ENCODE data around the gene KCNIP3.

KCNIP3 gene

DNA sequence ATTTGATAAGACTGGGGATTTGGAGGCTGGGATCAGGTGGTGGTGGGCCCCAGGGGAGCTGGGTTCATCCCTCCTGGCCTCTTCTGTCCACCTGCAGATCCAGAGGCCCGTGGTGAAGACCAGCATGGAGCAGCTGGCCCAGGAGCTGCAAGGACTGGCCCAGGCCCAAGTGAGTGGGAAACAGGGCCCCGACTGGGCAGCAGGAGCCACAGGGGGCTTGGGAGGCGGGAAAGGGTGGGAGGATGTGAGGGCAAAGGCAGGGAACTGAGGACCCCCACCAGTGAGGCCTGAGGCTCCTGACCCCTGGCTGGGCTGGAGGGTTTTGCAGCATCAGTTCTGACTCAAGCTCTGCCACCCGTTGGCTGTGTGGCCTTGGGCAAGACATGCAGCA, 11.6 kb upstream of the KCNIP3 start:
- H3K36me3 ChIP-seq (ENCODE audit: insufficient read depth, low read length): no peaks in the 10 kb centered on the region
- no peaks in the 10 kb centered on the region for H3K4me1 ChIP-seq (ENCODE audit: insufficient read depth, low read length)
- WGBS: 59% methylated on average over 4 of the region's 4 CpGs
- no peaks in the 10 kb centered on the region for H3K27me3 ChIP-seq (ENCODE audit: insufficient read depth, low read length)
- no peak overlapping the region for H3K27ac ChIP-seq (ENCODE audit: low read depth, low read length)
- H3K9me3 ChIP-seq (ENCODE audit: insufficient read depth, low read depth, low read length): 0 out of 2 replicates have a peak, but pooled peaks cover 5% of the 10 kb centered on the region
- no peak overlapping the region for H3K9ac ChIP-seq (ENCODE audit: low read depth, low read length)
- H3K4me3 ChIP-seq (ENCODE audit: low read length): no peak overlapping the region

DNA sequence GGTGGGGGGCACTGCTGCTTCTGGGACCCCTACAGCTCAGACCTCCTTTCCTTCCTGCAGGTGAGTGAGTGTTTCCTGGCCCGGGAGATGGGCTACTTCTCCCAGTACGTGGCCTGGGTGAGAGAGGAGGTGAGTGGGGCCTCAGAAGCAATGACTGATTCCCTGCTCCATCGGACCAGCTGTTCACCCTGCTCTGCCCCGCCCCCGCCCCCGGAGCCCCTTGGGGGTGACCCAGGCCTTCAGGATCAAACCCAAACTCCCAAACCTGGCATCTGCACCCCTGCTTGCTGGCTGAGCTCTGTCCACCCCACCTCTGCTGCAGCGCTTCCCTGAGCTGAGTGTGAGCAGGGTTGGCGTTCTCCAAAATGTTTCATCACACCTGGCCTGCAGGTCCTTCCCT, 9.8 kb upstream of the KCNIP3 start:
- no peak overlapping the region for H3K4me3 ChIP-seq (ENCODE audit: low read length)
- H3K4me1 ChIP-seq (ENCODE audit: insufficient read depth, low read length): no peaks in the 10 kb centered on the region
- H3K36me3 ChIP-seq (ENCODE audit: insufficient read depth, low read length): no peaks in the 10 kb centered on the region
- H3K9ac ChIP-seq (ENCODE audit: low read depth, low read length): no peak overlapping the region
- H3K27ac ChIP-seq (ENCODE audit: low read depth, low read length): no peak overlapping the region
- WGBS: 84% methylated on average over 8 of the region's 8 CpGs
- no peaks in the 10 kb centered on the region for H3K27me3 ChIP-seq (ENCODE audit: insufficient read depth, low read length)
- peaks cover 13% of the 10 kb centered on the region; the same call in 1 of the 2 replicates for H3K9me3 ChIP-seq (ENCODE audit: insufficient read depth, low read depth, low read length)

DNA sequence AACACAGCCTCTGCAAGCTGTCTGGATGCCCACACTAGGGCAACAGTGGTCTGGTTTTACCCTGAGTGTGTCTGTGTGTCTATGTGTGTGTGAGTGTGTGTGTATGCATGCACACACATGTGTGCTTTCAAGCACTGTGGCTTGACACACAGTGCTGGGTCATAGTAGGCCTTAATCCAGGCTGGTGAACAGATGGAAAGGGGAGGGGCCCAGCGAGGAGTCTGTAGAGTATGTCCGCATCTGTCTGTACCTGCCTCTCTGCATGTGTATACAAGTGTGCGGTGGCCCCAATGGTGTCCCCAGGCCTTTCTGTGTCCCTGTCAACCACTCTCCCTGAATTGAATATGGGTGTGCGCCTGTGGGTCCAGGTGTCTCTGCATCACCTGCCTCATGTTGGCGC, 9.3 kb upstream of the KCNIP3 start:
- no peaks in the 10 kb centered on the region for H3K27me3 ChIP-seq (ENCODE audit: insufficient read depth, low read length)

DNA sequence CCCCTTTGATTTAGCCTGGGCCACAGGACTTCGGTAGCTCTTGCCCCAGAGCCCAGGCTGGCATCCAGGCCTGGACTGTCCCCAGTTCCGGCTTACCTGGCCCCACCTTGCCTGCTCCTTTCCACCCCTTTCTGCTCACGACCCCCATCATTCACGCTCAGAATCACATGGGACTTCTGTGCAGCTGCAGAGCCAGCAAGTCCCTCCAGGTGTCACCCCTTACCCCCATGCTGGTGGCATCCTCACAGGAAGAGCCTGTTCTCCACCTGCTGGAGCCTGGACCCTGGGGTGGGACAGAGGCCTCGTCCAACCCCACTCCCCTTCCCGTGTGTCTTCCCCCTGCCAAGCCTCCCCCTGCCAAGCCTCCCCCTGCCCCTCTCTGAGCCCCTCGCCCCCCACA, 7.9 kb upstream of the KCNIP3 start:
- Histone ChIP-seq H3K27me3 (ENCODE audit: insufficient read depth, low read length) (no peaks in the 10 kb centered on the region), H3K9ac (ENCODE audit: low read depth, low read length) (no peak overlapping the region), H3K27ac (ENCODE audit: low read depth, low read length) (no peak overlapping the region), H3K4me3 (ENCODE audit: low read length) (no peak overlapping the region), H3K9me3 (ENCODE audit: insufficient read depth, low read depth, low read length) (peaks cover 13% of the 10 kb centered on the region; the same call in 1 of the 2 replicates), H3K4me1 (ENCODE audit: insufficient read depth, low read length) (no peaks in the 10 kb centered on the region), H3K36me3 (ENCODE audit: insufficient read depth, low read length) (no peaks in the 10 kb centered on the region)
- 63% methylated on average over 7 of the region's 7 CpGs for WGBS

More for the DNA sequence above, 9.3 kb upstream of the KCNIP3 start:
- no peak overlapping the region for H3K27ac ChIP-seq (ENCODE audit: low read depth, low read length)
- H3K9me3 ChIP-seq (ENCODE audit: insufficient read depth, low read depth, low read length): peaks cover 13% of the 10 kb centered on the region; the same call in 1 of the 2 replicates
- WGBS: 95% methylated on average over 5 of the region's 5 CpGs
- no peak overlapping the region for H3K4me3 ChIP-seq (ENCODE audit: low read length)
- no peaks in the 10 kb centered on the region for H3K4me1 ChIP-seq (ENCODE audit: insufficient read depth, low read length)
- H3K9ac ChIP-seq (ENCODE audit: low read depth, low read length): no peak overlapping the region
- H3K36me3 ChIP-seq (ENCODE audit: insufficient read depth, low read length): no peaks in the 10 kb centered on the region

DNA sequence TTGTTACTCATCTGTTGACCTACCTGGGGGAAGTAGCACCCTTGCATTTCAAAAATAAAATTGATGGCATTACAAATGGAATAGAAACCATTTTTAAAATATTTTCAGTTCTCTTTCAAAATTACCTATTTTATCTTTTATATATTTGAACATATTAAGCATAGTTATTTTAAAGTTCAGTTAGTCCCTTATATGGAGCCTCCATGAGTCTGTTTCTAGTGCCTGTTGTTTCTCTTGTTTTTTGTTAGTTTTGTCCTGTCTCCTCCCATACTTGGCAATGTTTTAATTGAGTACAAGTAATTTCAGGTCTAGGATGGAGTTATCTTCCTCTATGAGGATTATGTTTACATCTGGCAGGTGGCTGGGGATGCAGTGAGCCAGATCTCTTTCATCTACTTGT, 5.9 kb upstream of the KCNIP3 start:
- Histone ChIP-seq H3K4me3 (ENCODE audit: low read length) (no peak overlapping the region), H3K36me3 (ENCODE audit: insufficient read depth, low read length) (no peaks in the 10 kb centered on the region), H3K9me3 (ENCODE audit: insufficient read depth, low read depth, low read length) (peaks cover 13% of the 10 kb centered on the region; the same call in 1 of the 2 replicates), H3K9ac (ENCODE audit: low read depth, low read length) (no peak overlapping the region), H3K27ac (ENCODE audit: low read depth, low read length) (no peak overlapping the region), H3K4me1 (ENCODE audit: insufficient read depth, low read length) (no peaks in the 10 kb centered on the region), H3K27me3 (ENCODE audit: insufficient read depth, low read length) (no peaks in the 10 kb centered on the region)

DNA sequence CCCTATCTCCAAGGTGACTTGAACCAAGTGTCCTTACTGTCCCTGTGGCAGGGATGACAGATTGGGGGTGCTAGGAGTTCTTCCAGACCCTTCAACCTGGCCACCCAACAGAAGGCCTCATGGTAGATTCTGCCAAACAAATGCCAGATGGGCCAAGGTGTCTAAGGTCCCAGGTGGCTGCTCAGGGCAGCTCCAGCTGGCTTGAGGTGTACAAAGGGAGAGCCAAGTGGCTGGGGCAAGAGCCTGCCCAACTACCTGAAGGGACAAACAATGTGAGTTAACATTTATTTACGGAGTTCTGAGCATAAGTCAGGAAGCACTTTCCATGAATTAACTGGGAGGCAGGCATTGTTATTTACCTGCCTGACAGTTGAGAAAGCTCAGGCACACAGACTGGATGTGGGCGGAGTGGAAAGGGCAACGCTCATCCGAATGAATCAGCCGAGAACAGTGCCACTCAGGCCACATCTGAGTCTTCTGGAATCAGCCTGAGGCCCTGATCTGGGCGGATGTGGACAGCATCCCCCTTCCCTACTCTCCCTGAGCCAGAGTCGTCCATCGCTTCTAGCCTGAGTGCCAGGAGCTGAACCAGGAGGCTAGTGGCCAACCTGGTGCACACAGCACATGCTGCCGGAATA, 4.4 kb upstream of the KCNIP3 start:
- H3K27ac ChIP-seq (ENCODE audit: low read depth, low read length): no peak overlapping the region
- 91% methylated on average over 9 of the region's 9 CpGs for WGBS

DNA sequence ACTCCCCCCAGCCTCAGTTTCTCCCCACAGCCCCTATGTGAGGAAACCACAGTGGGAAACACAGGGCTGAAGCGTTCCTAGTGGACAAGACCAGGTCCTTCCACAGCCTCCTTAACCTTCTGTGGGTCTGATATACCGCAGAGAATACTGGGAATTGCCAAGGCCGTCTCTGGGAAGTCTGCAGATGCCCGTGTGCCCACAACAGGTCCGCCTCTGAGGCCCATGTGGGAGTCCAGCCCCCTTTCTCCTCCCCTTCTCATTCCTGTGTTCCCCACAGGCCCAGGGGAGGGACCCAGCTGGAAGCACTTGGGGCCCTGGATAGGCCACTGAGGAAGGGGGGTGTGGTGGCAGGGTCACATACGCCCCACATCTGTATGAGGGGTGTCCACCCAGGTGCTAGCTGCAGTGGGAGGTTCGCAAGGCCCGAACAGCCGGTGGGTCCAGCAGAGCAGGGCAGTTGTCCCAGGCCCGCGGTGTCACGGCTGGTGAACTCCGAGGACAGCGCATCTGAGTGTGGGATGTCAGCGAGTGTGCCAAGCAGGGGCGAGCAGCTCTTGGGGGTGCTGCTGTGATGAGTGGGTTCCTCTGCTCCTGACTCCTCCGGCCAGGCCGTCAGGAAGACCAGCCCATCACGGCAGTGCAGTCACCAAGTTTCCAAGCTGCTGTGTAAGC, 2.4 kb upstream of the KCNIP3 start:
- Histone ChIP-seq H3K4me3 (ENCODE audit: low read length) (no peak overlapping the region), H3K4me1 (ENCODE audit: insufficient read depth, low read length) (peaks cover 6% of the 10 kb centered on the region), H3K27ac (ENCODE audit: low read depth, low read length) (no peak overlapping the region), H3K9ac (ENCODE audit: low read depth, low read length) (no peak overlapping the region), H3K27me3 (ENCODE audit: insufficient read depth, low read length) (no peaks in the 10 kb centered on the region), H3K36me3 (ENCODE audit: insufficient read depth, low read length) (no peaks in the 10 kb centered on the region), H3K9me3 (ENCODE audit: insufficient read depth, low read depth, low read length) (peaks cover 13% of the 10 kb centered on the region; the same call in 1 of the 2 replicates)
- 91% methylated on average over 19 of the region's 19 CpGs for WGBS

More for the DNA sequence above, 4.4 kb upstream of the KCNIP3 start:
- Histone ChIP-seq H3K9me3 (ENCODE audit: insufficient read depth, low read depth, low read length) (peaks cover 13% of the 10 kb centered on the region; the same call in 1 of the 2 replicates), H3K9ac (ENCODE audit: low read depth, low read length) (no peak overlapping the region), H3K36me3 (ENCODE audit: insufficient read depth, low read length) (no peaks in the 10 kb centered on the region), H3K4me1 (ENCODE audit: insufficient read depth, low read length) (peaks cover 2% of the 10 kb centered on the region), H3K4me3 (ENCODE audit: low read length) (no peak overlapping the region), H3K27me3 (ENCODE audit: insufficient read depth, low read length) (no peaks in the 10 kb centered on the region)

DNA sequence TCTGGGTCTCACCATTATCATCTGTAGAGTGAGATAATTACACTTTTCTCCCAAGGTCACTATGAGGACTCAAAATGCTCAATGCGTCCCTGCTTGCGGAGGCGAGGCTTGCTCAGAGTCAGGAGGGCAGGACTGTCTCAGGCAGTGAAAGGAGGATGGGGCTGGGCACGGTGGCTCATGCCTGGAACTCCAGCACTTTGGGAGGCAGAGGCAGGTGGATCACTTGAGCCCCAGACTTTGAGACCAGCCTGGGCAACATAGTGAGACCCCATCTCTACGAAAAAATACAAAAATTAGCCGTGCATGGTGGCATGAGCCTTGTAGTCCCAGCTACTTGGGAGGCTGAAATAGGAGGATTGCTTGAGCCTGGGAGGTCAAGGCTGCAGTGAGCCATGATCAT, 1.8 kb upstream of the KCNIP3 start:
- Histone ChIP-seq H3K9ac (ENCODE audit: low read depth, low read length) (no peak overlapping the region), H3K4me3 (ENCODE audit: low read length) (no peak overlapping the region), H3K36me3 (ENCODE audit: insufficient read depth, low read length) (no peaks in the 10 kb centered on the region), H3K4me1 (ENCODE audit: insufficient read depth, low read length) (peaks cover 6% of the 10 kb centered on the region), H3K9me3 (ENCODE audit: insufficient read depth, low read depth, low read length) (peaks cover 10% of the 10 kb centered on the region; the same call in 1 of the 2 replicates), H3K27ac (ENCODE audit: low read depth, low read length) (no peak overlapping the region), H3K27me3 (ENCODE audit: insufficient read depth, low read length) (no peaks in the 10 kb centered on the region)
- WGBS: 93% methylated on average over 6 of the region's 6 CpGs

DNA sequence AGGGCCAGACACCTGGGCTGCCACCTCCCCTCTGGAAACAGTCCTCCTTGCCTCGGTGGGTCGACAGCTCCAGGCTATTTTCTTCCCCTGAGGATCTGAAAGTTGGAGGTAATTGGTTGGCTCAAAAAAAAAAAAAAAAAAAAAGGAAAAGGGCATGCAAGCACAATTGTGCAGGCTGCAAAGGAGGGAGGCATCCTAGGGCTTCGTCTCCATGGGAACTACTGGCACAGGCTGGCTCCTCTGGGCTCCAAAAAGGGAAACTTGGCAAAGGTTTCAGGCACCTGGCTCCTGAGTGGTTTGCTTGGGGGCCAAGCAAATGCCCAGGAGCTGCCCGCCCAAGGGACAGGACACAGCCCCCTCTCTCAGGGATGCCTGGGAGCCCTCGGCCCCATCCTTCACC, 1.1 kb upstream of the KCNIP3 start:
- WGBS: 79% methylated on average over 5 of the region's 5 CpGs
- Histone ChIP-seq H3K27ac (ENCODE audit: low read depth, low read length) (no peak overlapping the region), H3K9ac (ENCODE audit: low read depth, low read length) (no peak overlapping the region), H3K4me3 (ENCODE audit: low read length) (no peak overlapping the region), H3K4me1 (ENCODE audit: insufficient read depth, low read length) (peaks cover 6% of the 10 kb centered on the region), H3K36me3 (ENCODE audit: insufficient read depth, low read length) (no peaks in the 10 kb centered on the region), H3K27me3 (ENCODE audit: insufficient read depth, low read length) (no peaks in the 10 kb centered on the region), H3K9me3 (ENCODE audit: insufficient read depth, low read depth, low read length) (peaks cover 7% of the 10 kb centered on the region; the same call in 1 of the 2 replicates)

DNA sequence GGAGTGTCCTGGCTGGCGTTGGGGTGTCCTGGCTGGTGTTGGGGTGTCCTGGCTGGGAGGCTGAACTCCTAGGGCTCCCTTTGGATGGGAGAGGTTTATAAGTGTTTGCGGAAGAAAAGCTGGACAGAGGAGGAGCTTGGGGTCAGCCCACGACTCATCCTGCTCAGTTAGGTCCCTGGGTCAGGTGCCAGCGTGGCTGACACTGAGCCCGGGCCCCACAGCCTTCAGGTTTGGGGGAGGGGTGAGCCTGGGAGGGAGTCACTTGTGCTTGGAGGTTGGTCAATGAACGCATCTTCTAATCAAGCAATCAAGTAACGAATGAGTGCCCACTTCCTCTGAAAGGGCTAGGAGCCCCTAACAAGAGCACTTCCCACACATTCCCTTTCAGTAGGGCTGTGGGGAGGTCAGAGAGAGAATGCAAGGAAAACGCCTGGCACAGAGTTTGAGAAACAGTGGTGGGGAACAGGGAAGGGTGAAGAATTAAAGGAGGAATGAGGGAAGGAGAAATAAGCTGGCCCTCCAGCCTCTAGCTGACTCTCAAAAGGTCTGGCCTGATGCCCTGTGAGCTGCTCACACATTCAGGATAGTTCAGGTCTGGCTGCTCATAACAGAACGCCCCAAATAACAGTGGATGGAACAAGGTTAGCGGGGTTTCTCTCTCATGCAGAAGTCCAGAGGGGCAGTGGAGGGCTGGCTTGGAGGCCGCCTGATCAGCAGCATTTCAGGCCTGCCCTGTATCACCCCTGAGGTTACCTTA, 670 bp downstream of the KCNIP3 start:
- WGBS: 77% methylated on average over 10 of the region's 11 CpGs
- H3K27ac ChIP-seq (ENCODE audit: low read depth, low read length): no peak overlapping the region
- no peaks in the 10 kb centered on the region for H3K9me3 ChIP-seq (ENCODE audit: insufficient read depth, low read depth, low read length)
- no peak overlapping the region for H3K9ac ChIP-seq (ENCODE audit: low read depth, low read length)
- no peaks in the 10 kb centered on the region for H3K27me3 ChIP-seq (ENCODE audit: insufficient read depth, low read length)
- 0 out of 2 replicates have a peak overlapping the region, but pooled peaks have one; percentile 34 for H3K4me3 ChIP-seq (ENCODE audit: low read length)
- H3K4me1 ChIP-seq (ENCODE audit: insufficient read depth, low read length): peaks cover 6% of the 10 kb centered on the region
- H3K36me3 ChIP-seq (ENCODE audit: insufficient read depth, low read length): no peaks in the 10 kb centered on the region

DNA sequence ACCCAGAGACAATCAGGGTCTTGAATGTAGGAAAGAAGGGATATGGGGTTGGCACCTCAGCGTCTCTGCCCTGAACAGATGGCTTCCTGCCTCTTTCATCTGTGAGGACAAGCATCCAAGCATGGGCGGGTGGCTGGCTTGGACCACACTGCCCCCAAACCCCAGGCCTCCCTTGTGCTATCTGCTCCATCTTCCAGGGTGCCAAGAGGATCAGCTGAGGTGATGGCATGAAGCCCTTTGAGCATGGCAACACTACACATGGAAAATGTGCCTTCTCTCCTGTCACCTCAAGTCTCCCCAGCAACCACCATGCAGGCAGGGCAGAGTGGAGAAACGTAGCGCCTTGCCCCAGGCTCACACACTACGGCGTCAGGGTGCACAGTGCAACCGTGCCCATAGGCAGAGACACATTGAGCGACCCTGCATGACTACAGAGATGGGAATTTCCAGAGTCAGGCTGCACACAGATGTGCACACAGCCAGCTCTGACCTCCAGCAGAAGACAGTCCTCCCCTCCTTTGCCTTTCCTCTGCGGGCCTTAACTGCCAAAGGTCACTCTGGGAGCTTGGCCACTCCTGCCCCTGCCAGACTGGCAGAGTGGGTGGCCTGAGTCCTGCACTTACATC, 1.5 kb downstream of the KCNIP3 start:
- Histone ChIP-seq H3K27me3 (ENCODE audit: insufficient read depth, low read length) (no peaks in the 10 kb centered on the region), H3K9me3 (ENCODE audit: insufficient read depth, low read depth, low read length) (no peaks in the 10 kb centered on the region), H3K4me3 (ENCODE audit: low read length) (no peak overlapping the region), H3K9ac (ENCODE audit: low read depth, low read length) (no peak overlapping the region), H3K4me1 (ENCODE audit: insufficient read depth, low read length) (peaks cover 6% of the 10 kb centered on the region), H3K36me3 (ENCODE audit: insufficient read depth, low read length) (no peaks in the 10 kb centered on the region), H3K27ac (ENCODE audit: low read depth, low read length) (no peak overlapping the region)
- WGBS: 90% methylated on average over 9 of the region's 9 CpGs
